GM15510 (cell line): ENCODE measurements around the gene CXCR6.

Source experiments
- POLR2A ChIP-seq: IDR thresholded peaks from 3 replicates; pipeline ENCODE4 v1.6.1; 2011; ENCODE audit warnings: borderline replicate concordance; ENCODE audit not compliant: insufficient read length; ENCODE audit errors: extremely low read depth

CXCR6 gene

DNA sequence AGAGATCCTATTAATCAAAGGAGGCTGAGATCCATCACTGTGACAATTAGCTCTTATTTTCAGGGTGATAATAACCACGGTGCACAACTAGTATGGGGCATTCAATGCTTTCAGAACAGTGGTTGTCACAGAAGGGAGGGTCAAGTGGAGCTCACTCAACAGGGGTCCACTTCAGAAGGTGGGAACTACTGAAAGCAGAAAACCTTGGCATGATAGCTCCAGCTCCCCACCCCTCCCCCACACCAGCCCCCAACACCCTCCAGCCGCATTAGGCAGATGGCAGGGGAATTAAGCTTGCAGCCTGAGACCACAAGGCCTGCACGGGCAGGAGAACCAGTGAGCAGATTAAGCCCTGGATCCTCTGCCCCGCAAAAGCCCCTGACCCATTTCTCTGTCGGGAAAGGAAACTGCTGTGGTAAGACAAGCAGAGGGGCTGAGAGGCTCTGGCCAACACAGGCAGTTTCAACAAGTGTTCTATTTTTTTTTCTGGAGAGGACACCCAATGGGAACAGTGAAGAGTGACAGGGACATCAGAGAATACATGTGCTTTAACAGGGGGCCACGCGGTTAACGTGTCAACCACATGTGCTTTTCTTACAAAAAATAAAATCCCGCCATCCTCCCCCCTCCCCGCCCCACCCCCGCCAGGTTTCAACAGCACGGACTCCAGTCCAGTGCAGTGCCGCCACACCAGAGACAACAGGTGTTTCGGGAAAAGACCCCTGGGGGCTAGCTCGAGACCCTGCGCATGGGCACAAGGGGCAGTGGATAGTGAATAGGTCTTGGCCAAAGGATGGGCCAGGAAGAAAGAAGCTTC is 51.4 kb downstream of the CXCR6 start:
- TF ChIP-seq POLR2A = no peak

DNA sequence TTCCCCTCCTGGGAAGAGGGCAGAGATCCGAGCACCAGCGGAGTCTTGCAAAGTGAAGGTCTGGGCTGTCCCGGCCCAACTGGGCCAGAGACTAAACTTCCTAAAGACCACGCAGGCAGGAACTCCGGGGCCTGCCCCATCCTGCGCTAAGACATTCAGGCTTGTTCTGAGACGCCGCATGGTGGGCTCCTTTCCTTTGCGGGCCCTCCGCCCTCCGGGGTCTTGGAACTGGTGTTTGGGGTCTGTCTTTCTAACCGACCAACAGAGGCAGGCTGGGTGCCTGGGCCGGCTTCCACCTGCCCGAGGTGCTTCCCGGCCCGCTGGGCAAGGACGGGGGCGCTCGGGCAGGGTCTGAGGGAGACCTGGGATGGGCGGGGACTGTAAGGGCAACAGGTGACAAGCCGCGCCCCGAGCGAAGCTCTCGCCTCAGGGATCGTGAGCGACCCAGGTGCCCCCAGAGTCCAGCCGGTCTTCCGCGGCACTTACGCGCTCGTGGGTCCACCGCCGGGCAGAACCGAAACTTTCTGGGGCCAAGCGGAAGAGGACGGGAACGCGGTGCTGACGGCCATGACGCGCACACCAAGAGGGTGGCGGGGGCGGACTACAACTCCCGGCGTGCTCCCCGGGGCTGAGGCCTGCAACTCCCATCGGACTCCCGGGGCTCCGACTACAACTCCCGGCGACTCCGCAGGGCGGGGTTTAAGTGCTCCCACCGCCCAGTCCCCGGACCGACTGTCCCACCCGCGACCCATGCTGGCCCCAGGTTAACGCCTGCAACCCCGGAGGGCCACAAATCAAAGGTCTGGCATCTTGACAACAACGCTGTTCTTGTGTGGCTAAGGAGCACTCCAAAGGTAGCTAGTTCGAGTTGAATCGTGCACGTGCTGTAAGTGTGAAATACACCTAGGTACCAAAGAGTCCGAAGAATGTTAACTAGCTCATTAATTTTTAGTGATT is 52.2 kb downstream of the CXCR6 start, which contains the start of gene FYCO1:
FYCO1 (minus strand) TSS at position 589 of the 957 bp plus-strand sequence. CDS start 10,914 bp downstream, outside the sequence.
- peak; percentile 77 for TF ChIP-seq POLR2A

GRCh38 chr3:45997942-45998341 is 54.7 kb downstream of the CXCR6 start:
- TF ChIP-seq POLR2A = no peak
